ENCODE results near the gene LRRC52. TPM values are rescaled to one million over a fixed set of nuclear protein-coding genes. Genes with fewer than 3 reads are reported as not detected.

The LRRC52 gene
- polyA plus RNA-seq, 2 of the 4 experiments (the other 2 are of a cell fraction): not detected

- Histone ChIP-seq H3K4me1 (no peaks in the 10 kb centered on the region), H3K4me3 (no peak overlapping the region), H3K9me3 (no peaks in the 10 kb centered on the region), H3K4me2 (peak overlapping the region; percentile 46; the same call in 2 of the 3 replicates), H3K27ac (no peak overlapping the region)
- 1% methylated on average over 10 of the region's 10 CpGs for WGBS (ENCODE audit: missing lambda C conversion rate)
- peak; percentile 94 for TF ChIP-seq CTCF (IDR thresholded peaks at IDR 0.05)
- TF ChIP-seq RAD21 (conservative IDR thresholded peaks at IDR 0.05 in 1 of 2, IDR thresholded peaks at IDR 0.05 in 1 of 2): peak; percentile 94 to 96
- peak; percentile 88 for TF ChIP-seq SMC3 (IDR thresholded peaks at IDR 0.05)
- TF ChIP-seq HOXB5 (CRISPR knock-in tag; IDR thresholded peaks at IDR 0.05): no peak
- TF ChIP-seq ATOH8 (CRISPR knock-in tag; IDR thresholded peaks at IDR 0.05; ENCODE audit: low read depth): no peak
- DNase-seq (ENCODE audit: low read depth in 1 of 2, low spot score in 1 of 2) (peak; percentile 24 to 72), ATAC-seq (peak in 1 of 2 experiments; percentile 70; a peak in 3 of 6 replicates), FAIRE-seq (no peak)
- ChIA-PET POLR2A (no interaction called here), CTCF (interaction anchor here (0.5 to 8.3 kb wide), 39 partner anchors 9 to 1231 kb away, joined by 3 to 219 read pairs (median 3); no protein-coding TSS in a partner anchor)
These were observed 49.4 kb downstream of the LRRC52 start for GRCh38 chr1:165592945-165593823.

- DNase-seq (ENCODE audit: low read depth in 1 of 2, low spot score in 1 of 2) (no peak), FAIRE-seq (no peak), ATAC-seq (no peak)
- WGBS (ENCODE audit: missing lambda C conversion rate): 0% methylated on average over 1 of the region's 1 CpG
- no peaks in the 10 kb centered on the region for H3K9me3 ChIP-seq
- TF ChIP-seq KDM1A (IDR thresholded peaks at IDR 0.05; ENCODE audit: low read depth): no peak
- TF ChIP-seq POLR2A (IDR thresholded peaks at IDR 0.05; ENCODE audit: low read length): no peak
- TF ChIP-seq ELK1 (IDR thresholded peaks at IDR 0.05; ENCODE audit: low read depth, low read length): no peak
- no peak for TF ChIP-seq PHF8 (IDR thresholded peaks at IDR 0.05; ENCODE audit: borderline replicate concordance, low read depth)
- TF ChIP-seq ATOH8 (CRISPR knock-in tag; IDR thresholded peaks at IDR 0.05; ENCODE audit: low read depth): no peak
- TF ChIP-seq BHLHE40 (IDR thresholded peaks at IDR 0.05; ENCODE audit: low read depth, low read length): no peak
- TF ChIP-seq MAFK (IDR thresholded peaks at IDR 0.05; ENCODE audit: partially characterized antibody): no peak
- TF ChIP-seq RARB (CRISPR knock-in tag; IDR thresholded peaks at IDR 0.05): no peak
- no peak for TF ChIP-seq HOXA7 (CRISPR knock-in tag; IDR thresholded peaks at IDR 0.05)
- no peak for TF ChIP-seq CHD4 (IDR thresholded peaks at IDR 0.05; ENCODE audit: borderline replicate concordance)
- no peak for TF ChIP-seq RAD21 (conservative IDR thresholded peaks at IDR 0.05 in 1 of 2, IDR thresholded peaks at IDR 0.05 in 1 of 2)
- no peak overlapping the region for H3K27ac ChIP-seq
- ChIA-PET POLR2A (no interaction called here), CTCF (interaction anchor here (0.6 to 8.3 kb wide), 7 partner anchors 173 to 477 kb away, joined by 3 to 219 read pairs (median 4); no protein-coding TSS in a partner anchor)
- H3K4me3 ChIP-seq: no peak overlapping the region
- no peaks in the 10 kb centered on the region for H3K4me1 ChIP-seq
- H3K4me2 ChIP-seq: no peak overlapping the region
These were observed 51.6 kb downstream of the LRRC52 start for GRCh38 chr1:165595246-165595938.
